ENCODE measurements around the gene ZNF157. TPM values are rescaled to one million over a fixed set of nuclear protein-coding genes. Genes with fewer than 3 reads are reported as not detected.

The ZNF157 gene
- total RNA-seq, 1 experiment from 2014 or later = 1.8 TPM

DNA sequence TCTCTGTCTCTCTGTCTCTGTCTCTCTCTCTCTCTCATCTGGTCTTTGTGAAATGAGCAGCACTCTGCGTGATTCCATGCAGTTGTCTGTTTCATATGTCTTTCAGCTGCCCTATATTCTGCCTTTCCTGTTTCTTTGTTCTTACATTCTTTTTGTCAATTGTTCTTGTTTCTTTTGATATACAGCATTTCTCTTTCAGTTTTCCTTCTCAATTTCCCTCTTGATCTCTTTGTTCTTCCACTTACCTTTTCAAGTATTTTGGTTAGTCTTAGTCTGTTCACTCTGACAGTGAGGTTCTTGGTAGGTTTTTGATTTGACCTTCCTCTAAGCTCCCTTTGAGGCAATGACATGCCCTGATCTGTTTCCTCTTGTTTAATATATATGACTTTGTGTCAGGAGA lies 20.4 kb downstream of the ZNF157 start:
- H3K27ac Mint-ChIP-seq = no peak overlapping the region
- no peaks in the 10 kb centered on the region for H3K27me3 Mint-ChIP-seq (ENCODE audit: low read depth)
- H3K4me1 Mint-ChIP-seq = peaks cover 9% of the 10 kb centered on the region
- H3K36me3 Mint-ChIP-seq = no peaks in the 10 kb centered on the region
- TF ChIP-seq MXD4 (CRISPR knock-in tag; IDR thresholded peaks at IDR 0.05; ENCODE audit: borderline replicate concordance) (no peak), GRHL2 (CRISPR knock-in tag; IDR thresholded peaks at IDR 0.05; ENCODE audit: insufficient replicate concordance, severe bottlenecking) (no peak), IRF2 (CRISPR knock-in tag; IDR thresholded peaks at IDR 0.05; ENCODE audit: borderline replicate concordance, low read depth) (no peak), RORB (CRISPR knock-in tag; IDR thresholded peaks at IDR 0.05) (no peak), ZNF423 (CRISPR knock-in tag; IDR thresholded peaks at IDR 0.05) (no peak), NR1H2 (CRISPR knock-in tag; IDR thresholded peaks at IDR 0.05) (no peak), KAT7 (CRISPR knock-in tag; IDR thresholded peaks at IDR 0.05; ENCODE audit: borderline replicate concordance) (no peak), FOXK1 (CRISPR knock-in tag; IDR thresholded peaks at IDR 0.05) (no peak), JUN (CRISPR knock-in tag; IDR thresholded peaks at IDR 0.05) (no peak), ZNF396 (CRISPR knock-in tag; IDR thresholded peaks at IDR 0.05; ENCODE audit: borderline replicate concordance) (no peak), ZNF121 (CRISPR knock-in tag; IDR thresholded peaks at IDR 0.05) (no peak)
- TF ChIP-seq, protein P1, sequence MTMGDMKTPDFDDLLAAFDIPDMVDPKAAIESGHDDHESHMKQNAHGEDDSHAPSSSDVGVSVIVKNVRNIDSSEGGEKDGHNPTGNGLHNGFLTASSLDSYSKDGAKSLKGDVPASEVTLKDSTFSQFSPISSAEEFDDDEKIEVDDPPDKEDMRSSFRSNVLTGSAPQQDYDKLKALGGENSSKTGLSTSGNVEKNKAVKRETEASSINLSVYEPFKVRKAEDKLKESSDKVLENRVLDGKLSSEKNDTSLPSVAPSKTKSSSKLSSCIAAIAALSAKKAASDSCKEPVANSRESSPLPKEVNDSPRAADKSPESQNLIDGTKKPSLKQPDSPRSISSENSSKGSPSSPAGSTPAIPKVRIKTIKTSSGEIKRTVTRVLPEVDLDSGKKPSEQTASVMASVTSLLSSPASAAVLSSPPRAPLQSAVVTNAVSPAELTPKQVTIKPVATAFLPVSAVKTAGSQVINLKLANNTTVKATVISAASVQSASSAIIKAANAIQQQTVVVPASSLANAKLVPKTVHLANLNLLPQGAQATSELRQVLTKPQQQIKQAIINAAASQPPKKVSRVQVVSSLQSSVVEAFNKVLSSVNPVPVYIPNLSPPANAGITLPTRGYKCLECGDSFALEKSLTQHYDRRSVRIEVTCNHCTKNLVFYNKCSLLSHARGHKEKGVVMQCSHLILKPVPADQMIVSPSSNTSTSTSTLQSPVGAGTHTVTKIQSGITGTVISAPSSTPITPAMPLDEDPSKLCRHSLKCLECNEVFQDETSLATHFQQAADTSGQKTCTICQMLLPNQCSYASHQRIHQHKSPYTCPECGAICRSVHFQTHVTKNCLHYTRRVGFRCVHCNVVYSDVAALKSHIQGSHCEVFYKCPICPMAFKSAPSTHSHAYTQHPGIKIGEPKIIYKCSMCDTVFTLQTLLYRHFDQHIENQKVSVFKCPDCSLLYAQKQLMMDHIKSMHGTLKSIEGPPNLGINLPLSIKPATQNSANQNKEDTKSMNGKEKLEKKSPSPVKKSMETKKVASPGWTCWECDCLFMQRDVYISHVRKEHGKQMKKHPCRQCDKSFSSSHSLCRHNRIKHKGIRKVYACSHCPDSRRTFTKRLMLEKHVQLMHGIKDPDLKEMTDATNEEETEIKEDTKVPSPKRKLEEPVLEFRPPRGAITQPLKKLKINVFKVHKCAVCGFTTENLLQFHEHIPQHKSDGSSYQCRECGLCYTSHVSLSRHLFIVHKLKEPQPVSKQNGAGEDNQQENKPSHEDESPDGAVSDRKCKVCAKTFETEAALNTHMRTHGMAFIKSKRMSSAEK (CRISPR knock-in tag; IDR thresholded peaks at IDR 0.05; ENCODE audit: borderline replicate concordance) = no peak
- TF ChIP-seq, protein P2, sequence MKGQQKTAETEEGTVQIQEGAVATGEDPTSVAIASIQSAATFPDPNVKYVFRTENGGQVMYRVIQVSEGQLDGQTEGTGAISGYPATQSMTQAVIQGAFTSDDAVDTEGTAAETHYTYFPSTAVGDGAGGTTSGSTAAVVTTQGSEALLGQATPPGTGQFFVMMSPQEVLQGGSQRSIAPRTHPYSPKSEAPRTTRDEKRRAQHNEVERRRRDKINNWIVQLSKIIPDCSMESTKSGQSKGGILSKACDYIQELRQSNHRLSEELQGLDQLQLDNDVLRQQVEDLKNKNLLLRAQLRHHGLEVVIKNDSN (CRISPR knock-in tag; IDR thresholded peaks at IDR 0.05) = no peak
- TF ChIP-seq, protein P3, sequence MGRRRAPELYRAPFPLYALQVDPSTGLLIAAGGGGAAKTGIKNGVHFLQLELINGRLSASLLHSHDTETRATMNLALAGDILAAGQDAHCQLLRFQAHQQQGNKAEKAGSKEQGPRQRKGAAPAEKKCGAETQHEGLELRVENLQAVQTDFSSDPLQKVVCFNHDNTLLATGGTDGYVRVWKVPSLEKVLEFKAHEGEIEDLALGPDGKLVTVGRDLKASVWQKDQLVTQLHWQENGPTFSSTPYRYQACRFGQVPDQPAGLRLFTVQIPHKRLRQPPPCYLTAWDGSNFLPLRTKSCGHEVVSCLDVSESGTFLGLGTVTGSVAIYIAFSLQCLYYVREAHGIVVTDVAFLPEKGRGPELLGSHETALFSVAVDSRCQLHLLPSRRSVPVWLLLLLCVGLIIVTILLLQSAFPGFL (CRISPR knock-in tag; IDR thresholded peaks at IDR 0.05; ENCODE audit: borderline replicate concordance) = no peak
- TF ChIP-seq, protein P4, sequence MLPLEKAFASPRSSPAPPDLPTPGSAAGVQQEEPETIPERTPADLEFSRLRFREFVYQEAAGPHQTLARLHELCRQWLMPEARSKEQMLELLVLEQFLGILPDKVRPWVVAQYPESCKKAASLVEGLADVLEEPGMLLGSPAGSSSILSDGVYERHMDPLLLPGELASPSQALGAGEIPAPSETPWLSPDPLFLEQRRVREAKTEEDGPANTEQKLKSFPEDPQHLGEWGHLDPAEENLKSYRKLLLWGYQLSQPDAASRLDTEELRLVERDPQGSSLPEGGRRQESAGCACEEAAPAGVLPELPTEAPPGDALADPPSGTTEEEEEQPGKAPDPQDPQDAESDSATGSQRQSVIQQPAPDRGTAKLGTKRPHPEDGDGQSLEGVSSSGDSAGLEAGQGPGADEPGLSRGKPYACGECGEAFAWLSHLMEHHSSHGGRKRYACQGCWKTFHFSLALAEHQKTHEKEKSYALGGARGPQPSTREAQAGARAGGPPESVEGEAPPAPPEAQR (CRISPR knock-in tag; IDR thresholded peaks at IDR 0.05) = no peak
- TF ChIP-seq, protein P5, sequence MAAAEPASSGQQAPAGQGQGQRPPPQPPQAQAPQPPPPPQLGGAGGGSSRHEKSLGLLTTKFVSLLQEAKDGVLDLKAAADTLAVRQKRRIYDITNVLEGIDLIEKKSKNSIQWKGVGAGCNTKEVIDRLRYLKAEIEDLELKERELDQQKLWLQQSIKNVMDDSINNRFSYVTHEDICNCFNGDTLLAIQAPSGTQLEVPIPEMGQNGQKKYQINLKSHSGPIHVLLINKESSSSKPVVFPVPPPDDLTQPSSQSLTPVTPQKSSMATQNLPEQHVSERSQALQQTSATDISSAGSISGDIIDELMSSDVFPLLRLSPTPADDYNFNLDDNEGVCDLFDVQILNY (CRISPR knock-in tag; IDR thresholded peaks at IDR 0.05) = no peak
- TF ChIP-seq, protein P6, sequence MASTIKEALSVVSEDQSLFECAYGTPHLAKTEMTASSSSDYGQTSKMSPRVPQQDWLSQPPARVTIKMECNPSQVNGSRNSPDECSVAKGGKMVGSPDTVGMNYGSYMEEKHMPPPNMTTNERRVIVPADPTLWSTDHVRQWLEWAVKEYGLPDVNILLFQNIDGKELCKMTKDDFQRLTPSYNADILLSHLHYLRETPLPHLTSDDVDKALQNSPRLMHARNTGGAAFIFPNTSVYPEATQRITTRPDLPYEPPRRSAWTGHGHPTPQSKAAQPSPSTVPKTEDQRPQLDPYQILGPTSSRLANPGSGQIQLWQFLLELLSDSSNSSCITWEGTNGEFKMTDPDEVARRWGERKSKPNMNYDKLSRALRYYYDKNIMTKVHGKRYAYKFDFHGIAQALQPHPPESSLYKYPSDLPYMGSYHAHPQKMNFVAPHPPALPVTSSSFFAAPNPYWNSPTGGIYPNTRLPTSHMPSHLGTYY (CRISPR knock-in tag; IDR thresholded peaks at IDR 0.05) = no peak
- TF ChIP-seq, protein P7, sequence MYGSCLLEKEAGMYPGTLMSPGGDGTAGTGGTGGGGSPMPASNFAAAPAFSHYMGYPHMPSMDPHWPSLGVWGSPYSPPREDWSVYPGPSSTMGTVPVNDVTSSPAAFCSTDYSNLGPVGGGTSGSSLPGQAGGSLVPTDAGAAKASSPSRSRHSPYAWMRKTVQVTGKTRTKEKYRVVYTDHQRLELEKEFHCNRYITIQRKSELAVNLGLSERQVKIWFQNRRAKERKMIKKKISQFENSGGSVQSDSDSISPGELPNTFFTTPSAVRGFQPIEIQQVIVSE (CRISPR knock-in tag; IDR thresholded peaks at IDR 0.05; ENCODE audit: borderline replicate concordance) = no peak
- no peak overlapping the region for H3K4me3 Mint-ChIP-seq
- H3K9me3 Mint-ChIP-seq = no peaks in the 10 kb centered on the region
- ATAC-seq = no peak
- no peak for DNase-seq (ENCODE audit: low spot score)
- POLR2A ChIA-PET = interaction anchor here (0.6 kb wide), 1 partner anchor 9 kb away, joined by 8 read pairs; no protein-coding TSS in a partner anchor
- CTCF ChIA-PET = no interaction called here
